Activated T-cell treated with anti-CD3 and anti-CD28 coated beads, Interleukin-2, amount 50 U/mL, for 4 hours (primary cell): ENCODE measurements around the gene OBI1. TPM values are rescaled to one million over a fixed set of nuclear protein-coding genes. Genes with fewer than 3 reads are reported as not detected.
"Not testable (repeated sequence)": the region's sequence is repeated elsewhere in the genome, so short reads cannot be mapped to it uniquely, and the experiment has no call there.

Experiments
- ATAC-seq, 2 donors: fragments of 200-7000 bp; cut with Tn5 transposase; one replicate each; pipeline ENCODE4 v1.10.0; 2021
- DNase-seq: peaks from one replicate; pipeline ENCODE4 v3.0.0-alpha.2; 2020
- H3K27me3 Mint-ChIP-seq: one replicate; pipeline ENCODE4 v1.8.0; 2021; ENCODE audit warnings: low read depth, mixed read lengths
- H3K36me3 Mint-ChIP-seq: one replicate; pipeline ENCODE4 v1.8.0; 2022; ENCODE audit warnings: mixed read lengths; ENCODE audit not compliant: insufficient read depth
- H3K4me1 Mint-ChIP-seq: one replicate; pipeline ENCODE4 v1.8.0; 2021; ENCODE audit warnings: low read depth, mixed read lengths
- H3K4me3 Mint-ChIP-seq: one replicate; pipeline ENCODE4 v1.8.0; 2021; ENCODE audit warnings: mild to moderate bottlenecking, moderate library complexity, mixed read lengths
- H3K9me3 Mint-ChIP-seq: one replicate; pipeline ENCODE4 v1.8.0; 2021; ENCODE audit warnings: mixed read lengths
- total RNA-seq, 3 donors: library from RNA; stranded (reverse); gene quantifications; one replicate each; pipeline ENCODE4 v1.2.1, GENCODE V29; 2021

OBI1 gene
- total RNA-seq, 3 donors from 2014 or later = 15.3 to 17.1 (median 15.6) TPM

- ATAC-seq = peak in 1 of 2 donors; percentile 5
- Mint-ChIP-seq H3K36me3 (peaks cover 11% of the 10 kb centered on the region), H3K27me3 (peaks cover 3% of the 10 kb centered on the region), H3K9me3 (no peaks in the 10 kb centered on the region), H3K4me3 (peak overlapping the region; percentile 95), H3K4me1 (peaks cover 30% of the 10 kb centered on the region)
- peak; percentile 7 for DNase-seq
These were observed 958 bp upstream of the OBI1 start for GRCh38 chr13:78659732-78660494.

- DNase-seq (no peak), ATAC-seq (no peak)
- Mint-ChIP-seq H3K36me3 (peaks cover 11% of the 10 kb centered on the region), H3K27me3 (no peaks in the 10 kb centered on the region), H3K9me3 (no peaks in the 10 kb centered on the region), H3K4me3 (peak overlapping the region; percentile 95), H3K4me1 (peaks cover 33% of the 10 kb centered on the region)
These were observed 435 bp upstream of the OBI1 start for GRCh38 chr13:78659450-78659730.

- peak; percentile 12 to 18 for ATAC-seq
- peaks cover 13% of the 10 kb centered on the region for H3K36me3 Mint-ChIP-seq
- no peak for DNase-seq
- H3K4me1 Mint-ChIP-seq = peaks cover 36% of the 10 kb centered on the region
- peak overlapping the region; percentile 95 for H3K4me3 Mint-ChIP-seq
- no peaks in the 10 kb centered on the region for H3K9me3 Mint-ChIP-seq
- H3K27me3 Mint-ChIP-seq = no peaks in the 10 kb centered on the region
These were observed 991 bp downstream of the OBI1 start for GRCh38 chr13:78657699-78658629.

GRCh38 chr13:78655906-78656305 is 3.0 kb downstream of the OBI1 start:
- peaks cover 45% of the 10 kb centered on the region for H3K4me1 Mint-ChIP-seq
- DNase-seq (no peak), ATAC-seq (no peak)
- peaks cover 13% of the 10 kb centered on the region for H3K36me3 Mint-ChIP-seq
- no peaks in the 10 kb centered on the region for H3K9me3 Mint-ChIP-seq
- no peak overlapping the region for H3K4me3 Mint-ChIP-seq
- H3K27me3 Mint-ChIP-seq = no peaks in the 10 kb centered on the region

- Mint-ChIP-seq H3K36me3 (peaks cover 13% of the 10 kb centered on the region), H3K4me3 (no peak overlapping the region), H3K27me3 (no peaks in the 10 kb centered on the region), H3K9me3 (no peaks in the 10 kb centered on the region), H3K4me1 (peaks cover 45% of the 10 kb centered on the region)
- ATAC-seq (no peak), DNase-seq (no peak)
These were observed 3.9 kb downstream of the OBI1 start for GRCh38 chr13:78655007-78655406.

- no peaks in the 10 kb centered on the region for H3K9me3 Mint-ChIP-seq
- H3K36me3 Mint-ChIP-seq = peaks cover 14% of the 10 kb centered on the region
- ATAC-seq (no peak), DNase-seq (no peak)
- peaks cover 30% of the 10 kb centered on the region for H3K4me1 Mint-ChIP-seq
- H3K27me3 Mint-ChIP-seq = no peaks in the 10 kb centered on the region
- H3K4me3 Mint-ChIP-seq = no peak overlapping the region
These were observed 6.3 kb downstream of the OBI1 start for GRCh38 chr13:78652651-78653050.

- no peak for DNase-seq
- Mint-ChIP-seq H3K9me3 (no peaks in the 10 kb centered on the region), H3K4me1 (peaks cover 32% of the 10 kb centered on the region), H3K27me3 (no peaks in the 10 kb centered on the region), H3K4me3 (no peak overlapping the region), H3K36me3 (peaks cover 14% of the 10 kb centered on the region)
- ATAC-seq = peak in 1 of 2 donors; percentile 32
These were observed 8.3 kb downstream of the OBI1 start for GRCh38 chr13:78650717-78651083.

- Mint-ChIP-seq H3K9me3 (no peaks in the 10 kb centered on the region), H3K27me3 (no peaks in the 10 kb centered on the region), H3K36me3 (peaks cover 11% of the 10 kb centered on the region), H3K4me1 (peaks cover 29% of the 10 kb centered on the region), H3K4me3 (no peak overlapping the region)
- no peak for ATAC-seq
- no peak for DNase-seq
These were observed 8.8 kb downstream of the OBI1 start for GRCh38 chr13:78649997-78650716.

- ATAC-seq, DNase-seq, H3K4me3 Mint-ChIP-seq, H3K9me3 Mint-ChIP-seq, H3K27me3 Mint-ChIP-seq: not testable (repeated sequence)
- Mint-ChIP-seq H3K4me1 (peaks cover 14% of the 10 kb centered on the region), H3K36me3 (peaks cover 12% of the 10 kb centered on the region)
These were observed 11.8 kb downstream of the OBI1 start for GRCh38 chr13:78647109-78647678.

- H3K4me1 Mint-ChIP-seq = peaks cover 4% of the 10 kb centered on the region
- ATAC-seq (no peak), DNase-seq (no peak)
- H3K36me3 Mint-ChIP-seq = peaks cover 62% of the 10 kb centered on the region
- H3K4me3 Mint-ChIP-seq = no peak overlapping the region
- no peaks in the 10 kb centered on the region for H3K27me3 Mint-ChIP-seq
- H3K9me3 Mint-ChIP-seq = no peaks in the 10 kb centered on the region
These were observed 20.7 kb downstream of the OBI1 start for GRCh38 chr13:78638216-78638615.

GRCh38 chr13:78636495-78636894 is 22.5 kb downstream of the OBI1 start:
- Mint-ChIP-seq H3K4me1 (peaks cover 4% of the 10 kb centered on the region), H3K27me3 (no peaks in the 10 kb centered on the region), H3K36me3 (peaks cover 69% of the 10 kb centered on the region), H3K4me3 (no peak overlapping the region), H3K9me3 (no peaks in the 10 kb centered on the region)
- DNase-seq = no peak
- no peak for ATAC-seq

- no peaks in the 10 kb centered on the region for H3K9me3 Mint-ChIP-seq
- no peaks in the 10 kb centered on the region for H3K27me3 Mint-ChIP-seq
- H3K4me3 Mint-ChIP-seq = no peak overlapping the region
- peaks cover 77% of the 10 kb centered on the region for H3K36me3 Mint-ChIP-seq
- no peaks in the 10 kb centered on the region for H3K4me1 Mint-ChIP-seq
- ATAC-seq (no peak), DNase-seq (no peak)
These were observed 26.0 kb downstream of the OBI1 start for GRCh38 chr13:78632996-78633395.

GRCh38 chr13:78631077-78631476 is 27.9 kb downstream of the OBI1 start:
- Mint-ChIP-seq H3K27me3 (no peaks in the 10 kb centered on the region), H3K36me3 (peaks cover 78% of the 10 kb centered on the region), H3K4me1 (peaks cover 4% of the 10 kb centered on the region), H3K4me3 (no peak overlapping the region), H3K9me3 (no peaks in the 10 kb centered on the region)
- ATAC-seq (no peak), DNase-seq (no peak)

- H3K36me3 Mint-ChIP-seq = peaks cover 84% of the 10 kb centered on the region
These were observed 28.4 kb downstream of the OBI1 start for GRCh38 chr13:78630511-78630910.

More at GRCh38 chr13:78630511-78630910, 28.4 kb downstream of the OBI1 start:
- no peak overlapping the region for H3K4me3 Mint-ChIP-seq
- H3K4me1 Mint-ChIP-seq = peaks cover 4% of the 10 kb centered on the region
- no peaks in the 10 kb centered on the region for H3K27me3 Mint-ChIP-seq
- DNase-seq (no peak), ATAC-seq (no peak)
- H3K9me3 Mint-ChIP-seq = no peaks in the 10 kb centered on the region
